ENCODE results near the gene STK35.
A peak's percentile ranks its signal among the peaks of the same experiment; 100 is the strongest.

Gene STK35

DNA sequence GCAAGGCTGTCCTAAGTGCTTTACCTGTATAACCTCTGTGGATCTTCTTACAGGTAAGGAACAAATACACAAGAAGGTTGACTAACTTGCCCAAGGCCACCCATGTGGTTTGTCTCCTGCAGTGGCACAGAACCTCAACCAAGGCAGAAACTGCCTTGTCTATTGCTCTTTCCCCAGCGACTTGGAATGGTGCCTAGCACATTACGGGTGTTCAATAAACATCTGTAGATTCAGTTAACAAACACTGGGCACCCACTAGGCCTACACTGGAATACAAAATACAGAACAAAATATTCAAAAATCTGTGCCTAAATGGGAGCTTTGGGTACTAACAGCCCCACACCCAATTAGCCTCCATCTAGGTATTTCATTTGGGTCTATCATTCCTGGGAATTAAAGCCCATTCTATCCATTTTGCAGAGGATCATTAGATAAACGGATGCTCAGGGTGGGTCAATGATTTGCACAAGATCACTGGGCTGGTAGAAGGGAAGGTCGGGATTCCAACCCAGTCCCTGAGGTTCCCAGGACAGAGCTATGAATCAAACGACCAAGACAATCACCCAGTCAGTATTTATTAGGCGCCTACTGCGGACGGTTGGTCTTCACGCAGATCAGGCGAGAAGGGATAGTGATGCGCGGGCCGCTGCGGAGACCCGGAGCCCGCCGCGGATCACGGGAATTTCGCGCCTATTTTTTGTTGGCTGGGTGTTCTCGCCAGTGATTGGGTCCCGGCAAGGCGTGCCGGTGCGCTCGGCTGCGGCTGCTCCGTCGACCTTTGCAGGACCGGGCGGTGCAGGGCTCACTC lies at the start of gene STK35:
TSS of gene STK35 (plus strand) at position 771 of the 808 bp plus-strand sequence. CDS start 55 bp downstream, outside the sequence.
- no peak for DNase-seq

DNA sequence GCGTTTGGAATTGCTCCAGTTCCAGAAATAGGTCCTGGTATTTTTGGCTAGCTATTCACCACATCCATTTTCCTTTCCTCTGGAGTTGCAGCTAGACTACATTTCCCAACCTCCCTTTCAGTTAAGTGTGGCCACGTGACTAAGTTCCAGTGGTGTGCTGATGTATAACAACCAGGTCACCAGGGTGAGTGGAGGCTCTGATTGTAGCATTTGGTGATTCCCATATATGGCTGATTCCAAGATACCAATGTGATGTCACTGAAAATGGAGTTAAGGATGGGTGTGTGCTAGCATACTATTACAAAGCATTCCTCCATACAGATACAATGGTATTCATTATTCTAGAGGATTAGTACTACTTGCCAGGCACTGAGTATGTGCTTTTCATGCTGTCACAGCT lies 49.7 kb upstream of the STK35 start:
- DNase-seq = no peak

DNA sequence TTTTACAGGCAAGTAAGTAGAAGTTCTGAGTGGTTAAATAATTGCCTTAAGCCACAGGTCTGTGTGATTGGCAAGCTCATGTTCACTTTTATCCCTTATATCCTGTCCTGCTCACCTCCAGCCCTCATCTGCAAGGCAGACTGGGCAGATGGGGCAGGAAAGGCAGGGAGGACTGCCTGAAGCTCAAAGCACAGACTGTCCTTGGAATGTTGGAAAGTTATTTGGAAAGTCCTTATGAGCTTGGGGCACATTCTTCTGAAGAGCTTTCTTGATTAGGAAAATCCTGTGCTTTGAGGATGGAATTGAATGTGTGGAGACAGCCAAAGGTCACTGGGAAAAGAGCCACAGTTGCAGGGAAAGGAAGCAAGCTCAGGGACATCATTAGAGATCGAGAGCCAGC lies 48.9 kb upstream of the STK35 start:
- no peak for DNase-seq

DNA sequence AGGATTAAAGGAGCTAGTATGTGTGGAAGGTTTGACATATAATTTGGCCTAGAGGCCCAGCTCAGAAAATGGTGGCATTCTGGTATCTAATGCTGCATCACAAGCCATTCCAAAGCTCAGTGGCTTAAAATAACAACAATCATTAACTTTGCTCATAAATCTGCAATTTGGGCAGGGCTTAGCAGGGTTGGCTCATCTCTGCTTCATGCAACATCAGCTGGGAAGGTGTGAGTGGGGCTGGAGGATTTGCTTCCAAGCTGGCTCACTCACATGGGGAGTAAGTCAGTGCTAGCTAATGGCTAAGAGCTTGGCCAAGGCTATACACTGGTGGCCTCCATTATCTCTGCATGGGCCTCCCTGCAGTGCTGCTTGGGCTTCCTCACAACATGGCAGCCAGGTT lies 48.0 kb upstream of the STK35 start:
- DNase-seq = no peak

DNA sequence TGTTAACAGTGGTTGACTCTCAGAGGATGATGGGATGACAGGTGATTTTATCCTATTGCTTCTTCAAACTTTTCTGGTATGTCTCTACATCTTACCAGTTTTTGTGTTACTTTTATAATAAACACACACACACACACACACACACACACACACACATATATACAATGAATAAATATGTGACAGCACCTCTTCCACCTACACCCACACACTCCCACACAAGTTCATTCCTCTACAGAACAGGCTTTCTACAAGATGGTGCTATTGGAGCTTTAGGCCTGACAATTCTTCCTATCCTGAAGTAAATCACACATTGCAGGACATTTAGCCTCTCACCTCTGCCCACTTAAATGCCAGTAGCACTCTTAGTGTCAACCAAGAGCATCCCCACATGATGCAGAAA lies 46.7 kb upstream of the STK35 start:
- no peak for DNase-seq

DNA sequence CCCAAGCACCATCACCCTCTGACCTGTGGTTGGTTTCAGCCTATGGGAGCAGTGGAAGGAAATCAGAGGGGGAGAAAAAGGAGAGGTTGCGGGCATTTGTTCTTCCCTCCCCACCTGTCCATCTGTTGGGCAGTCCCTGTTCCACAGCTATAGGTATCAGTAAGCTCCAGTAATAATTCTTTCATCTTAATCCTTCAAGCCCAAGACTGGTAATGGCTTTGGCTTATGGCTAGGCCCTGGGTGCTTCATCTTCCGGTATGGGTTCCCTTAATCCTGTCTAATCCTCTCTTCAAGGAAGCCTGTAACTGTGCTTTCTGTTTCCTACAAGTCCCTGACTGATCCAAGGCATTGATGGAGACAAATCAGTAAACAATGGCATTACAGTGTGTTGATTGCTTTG lies 42.2 kb upstream of the STK35 start:
- DNase-seq = no peak

DNA sequence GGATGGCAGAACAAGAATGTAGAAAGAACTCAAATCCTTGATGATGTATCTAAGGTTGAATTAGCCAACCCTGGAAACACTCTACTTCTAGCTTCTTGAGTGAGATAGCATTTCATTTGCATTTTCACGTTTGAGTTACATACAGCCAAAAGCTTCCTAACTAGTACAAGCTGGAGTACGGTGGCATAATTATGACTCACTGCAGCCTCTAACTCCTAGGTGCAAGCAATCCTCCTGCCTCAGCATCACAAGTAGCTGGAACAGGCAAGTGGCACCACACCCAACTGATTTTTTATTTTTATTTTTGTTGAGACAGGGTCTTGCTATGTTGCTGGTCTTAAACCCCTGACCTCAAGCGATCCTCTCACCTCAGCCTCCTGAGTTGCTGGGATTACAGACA lies 36.5 kb upstream of the STK35 start:
- no peak for DNase-seq

DNA sequence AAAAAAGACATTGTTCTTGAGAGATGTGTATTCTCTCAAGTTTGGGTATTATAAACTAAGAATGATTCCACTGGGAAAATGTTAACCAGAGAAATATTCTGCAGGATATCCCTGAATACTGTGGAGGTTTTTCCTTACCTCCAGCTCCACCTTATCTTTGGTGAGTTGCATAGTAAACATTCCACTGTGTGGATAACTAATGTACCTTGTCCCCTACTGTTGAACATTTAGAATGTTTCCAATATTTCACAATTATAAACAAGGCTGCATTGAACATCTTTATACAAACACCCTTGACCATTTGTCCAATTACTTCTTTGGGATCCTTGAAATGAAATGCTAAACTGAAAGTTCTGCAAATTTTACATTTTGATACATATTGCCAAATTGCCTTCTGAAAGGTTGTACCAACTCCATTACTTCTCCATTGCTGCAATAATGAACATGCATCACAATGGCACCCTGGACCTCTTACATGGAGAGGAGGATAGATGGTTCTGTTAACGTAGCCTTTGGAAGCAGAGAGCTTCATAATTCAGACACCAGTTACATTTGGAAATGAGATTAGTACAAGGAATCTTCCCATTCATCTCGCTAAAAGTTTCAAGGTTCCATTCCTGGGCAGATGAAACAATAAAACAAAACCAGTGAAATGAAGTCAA lies 35.0 kb upstream of the STK35 start:
- DNase-seq = no peak

DNA sequence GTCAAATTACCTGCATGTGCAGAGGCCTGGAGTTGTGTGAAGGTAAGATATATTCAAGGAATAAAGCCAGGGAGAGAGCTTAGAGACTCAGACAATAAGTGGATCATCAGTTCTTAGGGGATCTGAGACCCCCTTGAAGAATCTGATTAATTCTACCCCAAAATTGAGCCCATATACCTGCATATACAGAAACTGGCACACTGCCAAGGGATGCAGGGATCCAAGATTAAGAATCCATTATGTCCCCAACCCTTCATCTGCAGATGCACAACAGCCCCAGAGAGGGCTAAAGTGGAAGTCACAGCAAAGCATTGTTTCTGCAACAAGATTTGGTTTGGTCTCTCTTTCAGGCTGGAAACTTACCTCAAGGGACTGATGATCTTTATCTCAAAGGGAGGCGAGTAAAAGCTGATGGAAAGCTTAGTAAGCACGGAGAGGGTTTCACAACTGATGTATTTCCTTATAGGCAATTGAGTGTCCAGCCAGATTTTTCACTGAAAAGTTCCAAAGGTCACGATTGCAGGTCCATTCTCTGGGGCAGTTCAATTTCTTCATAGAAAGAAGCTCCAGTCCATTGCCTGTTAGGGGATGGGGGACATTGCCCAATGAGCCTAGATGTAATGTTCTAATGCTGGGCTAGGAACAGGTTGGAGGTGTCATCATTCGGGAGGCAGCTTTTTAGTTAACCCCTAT lies 20.9 kb upstream of the STK35 start:
- DNase-seq = no peak

DNA sequence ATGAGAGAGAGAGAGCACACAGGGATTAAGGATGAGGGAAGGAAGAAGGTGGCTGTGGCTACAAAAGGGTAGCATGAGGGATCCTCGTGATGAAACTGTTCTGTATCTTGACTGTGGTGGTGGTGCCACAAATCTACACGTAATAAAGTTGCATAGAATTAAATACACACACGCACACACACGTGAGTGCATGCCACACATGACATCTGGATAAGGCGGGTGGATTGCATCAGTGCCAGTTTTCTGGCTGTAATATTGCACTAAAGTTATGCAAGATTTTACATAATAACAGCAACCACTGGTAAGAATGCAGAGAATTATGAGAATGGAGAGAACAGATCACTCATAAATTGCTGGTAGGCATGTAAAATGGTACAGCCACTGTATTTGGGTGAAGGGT lies 16.9 kb upstream of the STK35 start:
- DNase-seq = no peak

DNA sequence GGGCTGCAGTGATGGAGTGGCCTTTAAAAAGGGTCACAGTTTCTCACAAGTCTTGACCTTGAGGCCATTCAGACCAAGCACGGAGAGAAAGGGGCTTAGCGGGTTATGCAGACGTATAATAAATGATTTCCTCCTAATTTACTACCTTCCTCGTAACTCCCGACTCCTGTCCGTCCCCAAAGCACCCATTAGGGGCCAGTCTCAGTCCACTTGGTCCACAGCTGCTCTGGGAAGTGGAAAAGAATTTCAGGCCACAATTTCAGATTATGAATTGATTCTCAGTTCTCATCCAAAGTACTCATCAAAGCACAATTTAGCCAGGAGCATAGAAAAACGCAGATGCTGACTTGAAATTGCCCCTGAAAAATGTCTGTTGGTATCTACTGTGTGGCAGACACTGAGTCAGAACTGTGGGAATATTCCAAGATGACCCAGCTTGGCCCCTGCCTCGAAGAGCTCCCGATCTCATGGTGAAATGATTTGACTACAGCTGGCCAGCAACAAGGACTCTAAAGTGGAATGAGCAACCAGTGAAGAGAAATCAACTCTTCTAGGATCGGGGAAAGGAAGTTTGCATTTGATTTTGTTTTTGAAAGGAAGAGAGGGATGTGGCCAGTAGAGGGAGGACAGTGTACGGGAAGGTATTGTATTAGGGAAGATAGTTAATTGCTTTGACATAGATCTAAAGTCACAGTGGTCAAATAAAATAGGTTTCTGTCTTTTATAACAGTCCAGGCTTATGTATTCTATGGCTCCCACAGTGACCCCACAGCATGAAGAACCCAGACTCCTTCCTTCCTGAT lies 15.2 kb upstream of the STK35 start:
- DNase-seq = no peak

DNA sequence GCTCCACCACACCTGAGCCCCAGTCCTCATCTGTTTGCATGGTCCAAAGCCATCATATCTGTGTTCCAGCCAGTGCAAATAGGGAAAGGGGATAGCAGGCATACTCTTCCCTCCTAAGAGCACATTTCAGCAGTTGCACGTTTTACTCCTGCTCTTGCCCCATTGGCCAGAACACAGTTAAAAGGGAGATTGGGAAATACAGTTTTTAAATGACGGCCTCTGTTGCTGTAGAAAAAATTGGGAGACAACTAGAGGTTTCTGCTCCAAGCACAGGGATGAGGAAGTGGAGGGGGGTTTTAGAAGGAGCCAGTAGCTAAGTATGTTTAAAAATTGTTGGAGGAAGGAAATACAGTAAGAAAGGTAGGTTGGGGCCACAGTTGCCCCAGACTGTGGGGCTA lies 14.6 kb upstream of the STK35 start:
- DNase-seq = no peak

DNA sequence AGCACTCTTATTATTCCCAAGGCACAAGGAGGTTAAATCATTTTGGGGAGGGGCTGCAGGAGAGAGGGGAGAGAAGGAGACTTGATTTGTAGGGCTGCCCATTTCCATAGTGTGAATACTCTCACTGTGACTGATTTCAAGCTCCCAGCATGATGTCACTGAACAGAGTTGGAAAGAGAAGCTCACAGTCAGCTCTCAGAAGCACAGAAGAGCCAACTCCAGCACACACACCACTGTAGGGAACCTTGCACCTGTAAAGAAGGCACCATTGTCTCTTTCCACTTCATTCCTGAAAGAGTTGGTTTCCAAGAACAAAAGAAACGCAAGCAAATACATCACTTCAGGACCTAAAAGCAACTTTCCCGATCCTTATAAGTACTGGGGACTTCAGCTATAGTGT lies 12.7 kb upstream of the STK35 start:
- no peak for DNase-seq

DNA sequence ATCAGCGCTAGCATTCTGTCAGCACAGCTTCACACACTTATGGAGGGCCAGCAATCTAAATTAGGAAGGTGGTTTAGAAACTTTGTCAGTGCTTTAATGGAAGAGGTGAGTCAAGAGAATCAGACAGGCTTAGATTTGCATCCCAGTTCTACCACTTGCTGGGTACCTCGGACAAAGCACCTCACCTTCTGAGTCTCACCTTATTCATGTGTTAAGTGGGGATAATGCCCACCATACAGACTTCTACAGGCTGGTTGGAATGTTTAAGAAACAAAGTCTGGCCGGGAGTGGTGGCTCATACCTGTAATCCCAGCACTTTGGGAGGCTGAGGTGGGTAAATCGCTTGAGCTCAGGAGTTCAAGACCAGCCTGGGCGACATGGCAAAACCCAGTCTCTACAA lies 12.2 kb upstream of the STK35 start:
- no peak for DNase-seq

DNA sequence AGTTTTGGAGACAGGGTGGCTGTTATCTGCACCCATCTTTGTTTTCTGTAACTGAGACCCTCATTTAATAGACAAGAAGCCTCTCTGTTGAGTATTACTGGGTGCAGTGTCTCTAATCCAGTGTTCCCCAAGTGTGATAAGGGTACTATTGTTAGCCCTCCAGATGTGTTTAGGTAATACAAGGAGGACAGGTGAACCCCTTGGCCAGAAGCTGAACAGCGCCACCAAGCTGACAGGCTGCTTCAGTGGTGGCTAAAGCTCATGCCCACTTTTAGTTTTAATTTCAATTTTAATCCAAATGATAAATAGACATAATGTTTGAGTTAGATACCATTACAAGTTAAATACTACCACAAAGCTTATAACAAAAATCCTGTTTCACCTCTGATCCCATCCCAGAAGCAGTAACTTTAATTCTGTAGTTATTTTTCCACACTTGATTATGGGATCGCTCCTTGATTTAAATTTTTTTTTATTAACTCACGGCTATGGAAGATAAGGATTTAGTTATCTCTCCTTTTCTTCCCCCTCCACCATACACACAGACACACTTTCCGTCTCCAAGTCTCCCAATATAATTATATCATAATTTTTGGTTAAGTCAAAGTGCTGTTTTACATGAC lies 8.4 kb upstream of the STK35 start:
- no peak for DNase-seq

DNA sequence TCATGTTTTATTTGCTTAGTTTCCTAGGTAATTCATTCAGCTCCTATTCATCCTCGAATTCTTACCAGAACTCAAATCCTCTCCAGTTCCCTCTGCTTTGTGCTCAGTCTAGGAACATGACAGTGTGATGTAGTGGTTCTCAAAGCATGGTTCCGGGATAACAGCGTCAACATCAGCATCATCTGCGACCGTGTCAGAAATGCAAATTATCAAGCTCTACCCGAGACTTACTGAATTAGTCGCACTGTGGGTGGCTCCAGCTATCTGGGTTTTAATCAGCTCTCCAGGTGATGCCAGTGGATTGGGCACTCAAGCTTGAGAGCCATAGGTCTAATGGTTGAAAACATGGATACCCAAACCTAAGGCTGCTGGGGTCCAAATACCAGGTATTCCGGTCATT lies 7.7 kb upstream of the STK35 start:
- no peak for DNase-seq

DNA sequence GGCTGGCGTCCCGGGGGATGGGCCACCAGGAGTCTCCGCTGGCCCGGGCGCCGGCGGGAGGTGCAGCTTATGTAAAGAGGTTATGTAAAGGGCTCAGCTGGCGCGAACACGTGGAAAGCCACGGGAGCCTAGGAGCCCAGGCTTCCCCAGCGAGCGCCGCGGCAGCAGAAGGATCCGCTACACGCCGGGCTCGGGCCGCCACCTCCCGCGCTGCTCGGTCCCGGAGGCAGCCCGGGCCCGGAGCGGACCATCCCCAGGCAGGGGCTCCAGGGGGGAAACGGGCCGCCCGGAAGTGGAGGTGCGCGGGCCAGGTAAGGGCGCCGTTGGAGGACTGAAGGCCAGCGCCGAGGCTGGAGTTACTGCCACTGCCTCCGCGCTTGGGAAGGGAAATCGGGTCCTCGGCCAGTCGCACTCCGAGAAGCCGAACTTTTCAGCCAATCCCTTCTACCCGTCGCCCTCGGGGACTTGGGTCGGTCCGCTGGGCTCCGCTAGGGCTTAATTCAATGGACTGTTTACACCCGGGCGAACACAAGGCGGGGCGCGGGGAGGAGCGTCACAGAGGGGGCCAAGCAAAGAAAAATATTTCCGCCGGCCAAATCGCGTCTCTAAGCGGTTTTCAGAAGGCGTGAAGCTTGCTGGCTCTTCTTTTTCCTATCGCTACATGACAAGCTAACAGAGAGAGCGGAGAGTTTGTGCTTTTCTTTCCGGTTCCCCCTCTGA lies 398 bp downstream of the STK35 start:
- DNase-seq = peak; percentile 86

DNA sequence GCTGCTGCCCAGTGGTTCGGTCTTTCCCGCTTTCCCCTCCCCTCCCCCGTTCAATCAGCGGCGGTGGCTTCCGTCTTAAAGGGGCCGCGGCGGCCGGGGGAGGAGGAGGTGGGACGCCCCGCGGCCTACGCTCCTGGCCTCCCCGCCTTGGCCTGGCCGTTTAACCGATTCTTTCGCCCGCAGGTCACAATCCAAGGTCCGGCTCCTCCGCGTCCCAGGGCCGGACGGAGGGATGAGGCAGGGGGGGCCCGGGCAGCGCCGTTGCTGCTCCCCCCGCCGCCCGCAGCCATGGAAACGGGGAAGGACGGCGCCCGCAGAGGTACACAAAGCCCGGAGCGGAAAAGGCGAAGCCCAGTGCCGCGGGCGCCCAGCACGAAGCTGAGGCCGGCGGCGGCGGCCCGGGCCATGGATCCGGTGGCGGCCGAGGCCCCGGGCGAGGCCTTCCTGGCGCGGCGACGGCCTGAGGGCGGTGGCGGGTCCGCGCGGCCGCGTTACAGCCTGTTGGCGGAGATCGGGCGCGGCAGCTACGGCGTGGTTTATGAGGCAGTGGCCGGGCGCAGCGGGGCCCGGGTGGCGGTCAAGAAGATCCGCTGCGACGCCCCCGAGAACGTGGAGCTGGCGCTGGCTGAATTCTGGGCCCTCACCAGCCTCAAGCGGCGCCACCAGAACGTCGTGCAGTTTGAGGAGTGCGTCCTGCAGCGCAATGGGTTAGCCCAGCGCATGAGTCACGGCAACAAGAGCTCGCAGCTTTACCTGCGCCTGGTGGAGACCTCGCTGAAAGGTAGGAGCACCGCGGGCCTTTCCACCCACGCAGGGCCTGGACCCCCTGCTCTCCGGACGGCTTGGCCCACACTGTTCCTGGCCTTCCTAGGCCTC lies 1.2 kb downstream of the STK35 start:
- peak; percentile 81 for DNase-seq

DNA sequence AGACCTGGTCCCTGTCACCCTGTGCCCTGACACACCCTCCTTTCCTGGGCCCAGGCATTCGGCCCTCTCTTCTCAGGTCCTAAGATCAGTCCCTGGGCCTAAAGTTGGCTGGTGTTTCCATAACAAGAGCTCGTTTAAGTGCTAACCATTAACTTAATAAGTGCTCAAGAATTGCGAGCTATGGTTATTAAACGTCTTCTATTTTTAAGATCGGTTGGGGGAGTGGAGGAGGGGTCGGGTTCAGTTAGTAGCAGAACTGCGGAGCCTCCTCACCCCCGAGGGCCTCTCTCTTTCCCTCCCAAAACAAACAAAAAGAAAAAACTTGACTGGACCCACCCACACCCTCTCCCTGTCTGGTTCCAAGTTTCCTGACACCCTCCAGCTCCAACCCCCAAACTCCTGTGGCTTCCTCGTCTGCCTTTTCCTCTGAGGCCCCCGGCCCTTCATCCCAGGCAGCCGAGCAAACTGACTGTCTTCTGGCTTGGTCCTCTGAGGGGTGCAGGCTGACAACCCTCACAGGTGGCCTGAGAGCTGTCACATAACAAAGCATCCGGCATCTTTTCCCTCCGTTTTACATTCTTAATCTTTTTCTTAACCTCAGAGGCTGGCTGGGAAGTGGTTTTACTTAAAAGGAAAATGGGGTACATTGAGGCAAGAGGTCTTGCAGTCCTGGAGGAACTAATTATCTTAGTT lies 2.0 kb downstream of the STK35 start:
- DNase-seq = no peak

DNA sequence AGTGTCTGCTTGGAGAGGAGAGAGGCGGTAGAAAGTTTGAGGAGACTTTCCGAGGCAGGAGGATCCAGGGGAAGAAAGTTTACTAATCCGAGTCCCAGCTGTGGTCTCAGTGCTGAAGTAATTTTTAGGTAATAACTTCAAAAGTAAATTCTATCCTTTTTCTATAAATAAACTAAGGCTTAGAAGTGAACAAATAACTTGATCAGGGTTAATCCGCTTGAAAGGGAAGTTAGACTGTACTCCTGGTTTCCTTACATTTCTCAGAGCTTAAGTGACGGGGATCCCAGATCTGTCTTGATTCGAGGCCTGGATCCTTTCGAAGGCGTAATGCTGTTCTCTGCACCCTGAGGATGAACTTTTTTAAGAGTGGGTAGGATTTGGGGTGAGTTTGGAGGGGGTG lies 2.6 kb downstream of the STK35 start:
- DNase-seq = no peak

Measured in activated CD8-positive, alpha-beta memory T cell treated with anti-CD3 and anti-CD28 coated beads, Interleukin-2, amount 50 U/mL, for 4 hours (primary cell).